VCaP (cell line): ENCODE data around the gene FKBP1A.

ENCODE experiments used
- H3K27ac ChIP-seq: fragments of 450-650 bp; 2 replicates; pipeline ENCODE4 v1.5.1; 2017
- CTCF ChIP-seq: fragments of 450-650 bp; conservative IDR thresholded peaks from 2 replicates; pipeline ENCODE4 v1.5.1; 2017; ENCODE audit warnings: mild to moderate bottlenecking, moderate library complexity

The FKBP1A gene

GRCh38 chr20:1398185-1398584, 5.3 kb upstream of the FKBP1A start:
- peak; percentile 69 for TF ChIP-seq CTCF
- peak overlapping the region; percentile 70 for H3K27ac ChIP-seq

- H3K27ac ChIP-seq: peak overlapping the region; percentile 70
- TF ChIP-seq CTCF: no peak
Measured at GRCh38 chr20:1397710-1398109, 4.9 kb upstream of the FKBP1A start.

GRCh38 chr20:1396702-1397101, 3.8 kb upstream of the FKBP1A start:
- no peak for TF ChIP-seq CTCF
- no peak overlapping the region for H3K27ac ChIP-seq

GRCh38 chr20:1396264-1396663, 3.4 kb upstream of the FKBP1A start:
- TF ChIP-seq CTCF: no peak
- H3K27ac ChIP-seq: no peak overlapping the region

GRCh38 chr20:1394686-1395085, 1.8 kb upstream of the FKBP1A start:
- H3K27ac ChIP-seq: no peak overlapping the region
- no peak for TF ChIP-seq CTCF

- no peak for TF ChIP-seq CTCF
- H3K27ac ChIP-seq: peak overlapping the region; percentile 90
Measured at GRCh38 chr20:1393507-1393882, 641 bp upstream of the FKBP1A start.

- peak overlapping the region; percentile 90 for H3K27ac ChIP-seq
- TF ChIP-seq CTCF: no peak
Measured at GRCh38 chr20:1392443-1392692, 486 bp downstream of the FKBP1A start.
